CD8-positive, alpha-beta memory T cell (primary cell): ENCODE measurements around the gene PRKAR1A. TPM values are rescaled to one million over a fixed set of nuclear protein-coding genes. Genes with fewer than 3 reads are reported as not detected.

Experiments used
- CTCF ChIA-PET: fragments of 350-600 bp; sonication (Branson Sonifier 250); formaldehyde crosslinking; loops from one replicate; lab custom pipeline; 2021; ENCODE audit warnings: antibody characterized with exemption; lab: Charles Lee
- POLR2A ChIA-PET: fragments of 350-600 bp; sonication (Branson Sonifier 250); formaldehyde crosslinking; loops from one replicate; lab custom pipeline; 2021; ENCODE audit warnings: antibody characterized with exemption; lab: Charles Lee
- DNase-seq, 5 donors: peaks; one replicate each; pipeline versions ENCODE4 v3.0.0 to v3.0.0-alpha.2; 2020 to 2022; ENCODE audit warnings: mixed read lengths in 1 of 5
- H3K27ac ChIP-seq: one replicate; pipeline ENCODE4 v1.7.0; 2013; ENCODE audit warnings: low read depth, mild to moderate bottlenecking, low read length, moderate library complexity
- H3K27me3 ChIP-seq: 2 replicates; pipeline ENCODE4 v1.7.0; 2013; ENCODE audit warnings: low read length, mild to moderate bottlenecking; ENCODE audit not compliant: insufficient read depth, poor library complexity, severe bottlenecking
- H3K36me3 ChIP-seq: 2 replicates; pipeline ENCODE4 v1.7.0; 2013; ENCODE audit warnings: mild to moderate bottlenecking, low read length, moderate library complexity; ENCODE audit not compliant: insufficient read depth
- H3K4me1 ChIP-seq: 2 replicates; pipeline ENCODE4 v1.7.0; 2013; ENCODE audit warnings: mild to moderate bottlenecking, low read length, moderate library complexity; ENCODE audit not compliant: insufficient read depth
- H3K4me3 ChIP-seq: 2 replicates; pipeline ENCODE4 v1.7.0; 2013; ENCODE audit warnings: mild to moderate bottlenecking, low read length
- H3K9me3 ChIP-seq: 2 replicates; pipeline ENCODE4 v1.7.0; 2013; ENCODE audit warnings: mild to moderate bottlenecking, low read length
- H3K27ac Mint-ChIP-seq, 8 donors: one replicate each; pipeline ENCODE4 v1.8.0; 2020 to 2021; ENCODE audit warnings: mixed read lengths in 8 of 8, mild to moderate bottlenecking in 6 of 8, inconsistent platforms in 3 of 8, moderate library complexity in 3 of 8
- H3K27me3 Mint-ChIP-seq, 2 donors: one replicate each; pipeline ENCODE4 v1.8.0; 2020 to 2021; ENCODE audit warnings: mixed read lengths in 2 of 2, mild to moderate bottlenecking in 1 of 2, moderate library complexity in 1 of 2
- H3K36me3 Mint-ChIP-seq, 3 donors: one replicate each; pipeline ENCODE4 v1.8.0; 2020 to 2021; ENCODE audit warnings: mixed read lengths in 3 of 3, inconsistent platforms in 1 of 3, mild to moderate bottlenecking in 1 of 3
- H3K4me1 Mint-ChIP-seq, 3 donors: one replicate each; pipeline ENCODE4 v1.8.0; 2020 to 2021; ENCODE audit warnings: mixed read lengths in 3 of 3, inconsistent platforms in 1 of 3, mild to moderate bottlenecking in 1 of 3
- H3K4me3 Mint-ChIP-seq, 7 donors: one replicate each; pipeline ENCODE4 v1.8.0; 2020 to 2021; ENCODE audit warnings: mixed read lengths in 7 of 7, mild to moderate bottlenecking in 6 of 7, moderate library complexity in 4 of 7, inconsistent platforms in 2 of 7
- H3K9me3 Mint-ChIP-seq, 5 donors: one replicate each; pipeline ENCODE4 v1.8.0; 2020 to 2022; ENCODE audit warnings: mixed read lengths in 5 of 5, mild to moderate bottlenecking in 3 of 5, moderate library complexity in 2 of 5, inconsistent platforms in 1 of 5
- polyA plus RNA-seq: library from polyadenylated mRNA; unstranded; fragments of 300-500 nt; fragmentation: Illumina TruSeq; gene quantifications from one replicate; pipeline ENCODE4 v1.2.3, GENCODE V29; 2021
- total RNA-seq, 2 experiments: library from RNA; stranded (reverse); gene quantifications; one replicate each; pipeline ENCODE4 v1.2.3, GENCODE V29; 2021

Gene PRKAR1A
- total and polyA plus RNA-seq, 3 experiments from 2014 or later, result 191 to 203 (median 197) TPM

GRCh38 chr17:68519911-68520310, 7.7 kb downstream of the PRKAR1A start:
- Histone ChIP-seq H3K4me3 (no peak overlapping the region), H3K9me3 (no peaks in the 10 kb centered on the region), H3K36me3 (peaks cover 30% of the 10 kb centered on the region), H3K4me1 (peaks cover 5% of the 10 kb centered on the region), H3K27ac (no peak overlapping the region), H3K27me3 (no peaks in the 10 kb centered on the region)
- no peak for DNase-seq
- no peaks in the 10 kb centered on the region for H3K27me3 Mint-ChIP-seq
- H3K4me3 Mint-ChIP-seq, result no peak overlapping the region
- H3K27ac Mint-ChIP-seq, result peak overlapping the region in 5 of 8 donors; percentile 50 to 93 (median 51)
- ChIA-PET POLR2A (no interaction called here), CTCF (no interaction called here)
- peaks cover 6 to 88% (median 30%) of the 10 kb centered on the region in 3 donors for H3K36me3 Mint-ChIP-seq
- H3K4me1 Mint-ChIP-seq, result peaks cover 43 to 80% (median 75%) of the 10 kb centered on the region in 3 donors
- no peaks in the 10 kb centered on the region for H3K9me3 Mint-ChIP-seq

- Histone ChIP-seq H3K36me3 (peaks cover 42% of the 10 kb centered on the region), H3K4me1 (no peaks in the 10 kb centered on the region), H3K27me3 (no peaks in the 10 kb centered on the region), H3K4me3 (no peak overlapping the region), H3K9me3 (no peaks in the 10 kb centered on the region), H3K27ac (no peak overlapping the region)
- no peak for DNase-seq
- ChIA-PET POLR2A (no interaction called here), CTCF (no interaction called here)
- H3K27me3 Mint-ChIP-seq, result peaks cover 0 to 2% of the 10 kb centered on the region in 2 donors
- H3K36me3 Mint-ChIP-seq, result peaks cover 12 to 90% (median 36%) of the 10 kb centered on the region in 3 donors
- H3K9me3 Mint-ChIP-seq, result no peaks in the 10 kb centered on the region
- no peak overlapping the region for H3K4me3 Mint-ChIP-seq
- H3K27ac Mint-ChIP-seq, result peak overlapping the region in 4 of 8 donors; percentile 29 to 70 (median 36)
- H3K4me1 Mint-ChIP-seq, result peaks cover 35 to 69% (median 66%) of the 10 kb centered on the region in 3 donors
Observed at GRCh38 chr17:68522266-68522665, 10.0 kb downstream of the PRKAR1A start.

GRCh38 chr17:68526548-68526947, 14.3 kb downstream of the PRKAR1A start:
- no peak for DNase-seq
- POLR2A ChIA-PET, result no interaction called here
- peaks cover 15 to 98% (median 51%) of the 10 kb centered on the region in 3 donors for H3K36me3 Mint-ChIP-seq
- H3K9me3 Mint-ChIP-seq, result no peaks in the 10 kb centered on the region
- Histone ChIP-seq H3K4me3 (no peak overlapping the region), H3K9me3 (no peaks in the 10 kb centered on the region), H3K36me3 (peaks cover 74% of the 10 kb centered on the region), H3K27me3 (no peaks in the 10 kb centered on the region), H3K4me1 (no peaks in the 10 kb centered on the region), H3K27ac (no peak overlapping the region)
- H3K4me1 Mint-ChIP-seq, result peaks cover 17 to 41% (median 27%) of the 10 kb centered on the region in 3 donors
- H3K27ac Mint-ChIP-seq, result peak overlapping the region in 2 of 8 donors; percentile 17 to 25
- no peak overlapping the region for H3K4me3 Mint-ChIP-seq
- peaks cover 0 to 2% of the 10 kb centered on the region in 2 donors for H3K27me3 Mint-ChIP-seq
- CTCF ChIA-PET, result no interaction called here

- H3K4me3 Mint-ChIP-seq, result no peak overlapping the region
- Histone ChIP-seq H3K27ac (no peak overlapping the region), H3K9me3 (no peaks in the 10 kb centered on the region), H3K4me1 (no peaks in the 10 kb centered on the region), H3K36me3 (peaks cover 74% of the 10 kb centered on the region), H3K27me3 (no peaks in the 10 kb centered on the region), H3K4me3 (no peak overlapping the region)
- H3K27me3 Mint-ChIP-seq, result peaks cover 0 to 2% of the 10 kb centered on the region in 2 donors
- DNase-seq, result no peak
- H3K36me3 Mint-ChIP-seq, result peaks cover 15 to 94% (median 51%) of the 10 kb centered on the region in 3 donors
- CTCF ChIA-PET, result no interaction called here
- no peaks in the 10 kb centered on the region for H3K9me3 Mint-ChIP-seq
- POLR2A ChIA-PET, result no interaction called here
- peaks cover 11 to 34% (median 19%) of the 10 kb centered on the region in 3 donors for H3K4me1 Mint-ChIP-seq
- peak overlapping the region in 5 of 8 donors; percentile 3 to 75 (median 35) for H3K27ac Mint-ChIP-seq
Observed at GRCh38 chr17:68527314-68527713, 15.1 kb downstream of the PRKAR1A start.

GRCh38 chr17:68531252-68531651, 19.0 kb downstream of the PRKAR1A start:
- ChIA-PET POLR2A (no interaction called here), CTCF (no interaction called here)
- peaks cover 15 to 89% (median 48%) of the 10 kb centered on the region in 3 donors for H3K36me3 Mint-ChIP-seq
- no peak overlapping the region for H3K4me3 Mint-ChIP-seq
- DNase-seq, result no peak
- Histone ChIP-seq H3K36me3 (peaks cover 52% of the 10 kb centered on the region), H3K4me3 (no peak overlapping the region), H3K27ac (no peak overlapping the region), H3K27me3 (no peaks in the 10 kb centered on the region), H3K4me1 (no peaks in the 10 kb centered on the region), H3K9me3 (no peaks in the 10 kb centered on the region)
- H3K27ac Mint-ChIP-seq, result peak overlapping the region in 3 of 8 donors; percentile 47 to 58 (median 52)
- H3K27me3 Mint-ChIP-seq, result no peaks in the 10 kb centered on the region
- no peaks in the 10 kb centered on the region for H3K9me3 Mint-ChIP-seq
- H3K4me1 Mint-ChIP-seq, result peaks cover 4 to 12% (median 6%) of the 10 kb centered on the region in 3 donors

GRCh38 chr17:68532826-68533225, 20.6 kb downstream of the PRKAR1A start:
- Histone ChIP-seq H3K27me3 (no peaks in the 10 kb centered on the region), H3K27ac (no peak overlapping the region), H3K4me1 (no peaks in the 10 kb centered on the region), H3K36me3 (peaks cover 43% of the 10 kb centered on the region), H3K9me3 (no peaks in the 10 kb centered on the region), H3K4me3 (no peak overlapping the region)
- Mint-ChIP-seq H3K4me3 (no peak overlapping the region), H3K27me3 (no peaks in the 10 kb centered on the region), H3K4me1 (peaks cover 0 to 4% (median 1%) of the 10 kb centered on the region in 3 donors), H3K9me3 (no peaks in the 10 kb centered on the region), H3K27ac (peak overlapping the region in 2 of 8 donors; percentile 13 to 43), H3K36me3 (peaks cover 9 to 87% (median 39%) of the 10 kb centered on the region in 3 donors)
- ChIA-PET POLR2A (no interaction called here), CTCF (no interaction called here)
- no peak for DNase-seq

GRCh38 chr17:68533887-68534694, 21.9 kb downstream of the PRKAR1A start:
- Mint-ChIP-seq H3K4me1 (peaks cover 0 to 4% (median 1%) of the 10 kb centered on the region in 3 donors), H3K36me3 (peaks cover 4 to 86% (median 37%) of the 10 kb centered on the region in 3 donors), H3K9me3 (no peaks in the 10 kb centered on the region), H3K4me3 (no peak overlapping the region), H3K27me3 (no peaks in the 10 kb centered on the region), H3K27ac (peak overlapping the region in 7 of 8 donors; percentile 2 to 87 (median 28))
- Histone ChIP-seq H3K4me3 (no peak overlapping the region), H3K27ac (no peak overlapping the region), H3K27me3 (no peaks in the 10 kb centered on the region), H3K36me3 (peaks cover 34% of the 10 kb centered on the region), H3K4me1 (no peaks in the 10 kb centered on the region), H3K9me3 (no peaks in the 10 kb centered on the region)
- ChIA-PET CTCF (no interaction called here), POLR2A (no interaction called here)
- DNase-seq, result no peak

GRCh38 chr17:68534695-68535088, 22.5 kb downstream of the PRKAR1A start:
- CTCF ChIA-PET, result no interaction called here
- H3K9me3 ChIP-seq, result no peaks in the 10 kb centered on the region
- Mint-ChIP-seq H3K27ac (peak overlapping the region in 2 of 8 donors; percentile 17 to 28), H3K36me3 (peaks cover 4 to 86% (median 32%) of the 10 kb centered on the region in 3 donors), H3K4me3 (no peak overlapping the region), H3K27me3 (no peaks in the 10 kb centered on the region), H3K9me3 (no peaks in the 10 kb centered on the region), H3K4me1 (peaks cover 0 to 4% (median 1%) of the 10 kb centered on the region in 3 donors)
- H3K4me1 ChIP-seq, result no peaks in the 10 kb centered on the region
- DNase-seq, result no peak
- H3K4me3 ChIP-seq, result no peak overlapping the region
- POLR2A ChIA-PET, result no interaction called here
- H3K36me3 ChIP-seq, result peaks cover 30% of the 10 kb centered on the region
- no peak overlapping the region for H3K27ac ChIP-seq
- no peaks in the 10 kb centered on the region for H3K27me3 ChIP-seq
